ENCODE results near the gene MYCL.

DNA sequence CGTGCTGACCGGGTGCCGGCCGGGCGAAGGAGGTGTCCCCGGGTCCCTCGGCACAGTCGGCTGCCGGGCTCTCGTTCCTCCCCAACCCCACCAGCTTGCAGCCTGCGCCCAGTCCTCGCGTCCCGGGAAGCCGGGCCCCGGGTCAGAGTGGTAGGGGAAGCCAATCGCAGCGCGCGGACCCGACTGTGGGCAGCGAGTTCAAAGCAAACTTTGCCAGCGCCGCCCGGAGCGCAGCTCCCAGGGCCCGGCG is 328 bp downstream of the MYCL start:
- TF ChIP-seq, protein P1, sequence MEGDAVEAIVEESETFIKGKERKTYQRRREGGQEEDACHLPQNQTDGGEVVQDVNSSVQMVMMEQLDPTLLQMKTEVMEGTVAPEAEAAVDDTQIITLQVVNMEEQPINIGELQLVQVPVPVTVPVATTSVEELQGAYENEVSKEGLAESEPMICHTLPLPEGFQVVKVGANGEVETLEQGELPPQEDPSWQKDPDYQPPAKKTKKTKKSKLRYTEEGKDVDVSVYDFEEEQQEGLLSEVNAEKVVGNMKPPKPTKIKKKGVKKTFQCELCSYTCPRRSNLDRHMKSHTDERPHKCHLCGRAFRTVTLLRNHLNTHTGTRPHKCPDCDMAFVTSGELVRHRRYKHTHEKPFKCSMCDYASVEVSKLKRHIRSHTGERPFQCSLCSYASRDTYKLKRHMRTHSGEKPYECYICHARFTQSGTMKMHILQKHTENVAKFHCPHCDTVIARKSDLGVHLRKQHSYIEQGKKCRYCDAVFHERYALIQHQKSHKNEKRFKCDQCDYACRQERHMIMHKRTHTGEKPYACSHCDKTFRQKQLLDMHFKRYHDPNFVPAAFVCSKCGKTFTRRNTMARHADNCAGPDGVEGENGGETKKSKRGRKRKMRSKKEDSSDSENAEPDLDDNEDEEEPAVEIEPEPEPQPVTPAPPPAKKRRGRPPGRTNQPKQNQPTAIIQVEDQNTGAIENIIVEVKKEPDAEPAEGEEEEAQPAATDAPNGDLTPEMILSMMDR (IDR thresholded peaks at IDR 0.05; ENCODE audit: low read depth, low read length) = no peak
- TF ChIP-seq EZH2phosphoT487 (IDR thresholded peaks at IDR 0.05; ENCODE audit: low read depth) = no peak
